Measurements from ENCODE around the gene ASCL4.
"Not testable (repeated sequence)": the region's sequence is repeated elsewhere in the genome, so short reads cannot be mapped to it uniquely, and the experiment has no call there.

Gene ASCL4, protein sequence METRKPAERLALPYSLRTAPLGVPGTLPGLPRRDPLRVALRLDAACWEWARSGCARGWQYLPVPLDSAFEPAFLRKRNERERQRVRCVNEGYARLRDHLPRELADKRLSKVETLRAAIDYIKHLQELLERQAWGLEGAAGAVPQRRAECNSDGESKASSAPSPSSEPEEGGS

DNA sequence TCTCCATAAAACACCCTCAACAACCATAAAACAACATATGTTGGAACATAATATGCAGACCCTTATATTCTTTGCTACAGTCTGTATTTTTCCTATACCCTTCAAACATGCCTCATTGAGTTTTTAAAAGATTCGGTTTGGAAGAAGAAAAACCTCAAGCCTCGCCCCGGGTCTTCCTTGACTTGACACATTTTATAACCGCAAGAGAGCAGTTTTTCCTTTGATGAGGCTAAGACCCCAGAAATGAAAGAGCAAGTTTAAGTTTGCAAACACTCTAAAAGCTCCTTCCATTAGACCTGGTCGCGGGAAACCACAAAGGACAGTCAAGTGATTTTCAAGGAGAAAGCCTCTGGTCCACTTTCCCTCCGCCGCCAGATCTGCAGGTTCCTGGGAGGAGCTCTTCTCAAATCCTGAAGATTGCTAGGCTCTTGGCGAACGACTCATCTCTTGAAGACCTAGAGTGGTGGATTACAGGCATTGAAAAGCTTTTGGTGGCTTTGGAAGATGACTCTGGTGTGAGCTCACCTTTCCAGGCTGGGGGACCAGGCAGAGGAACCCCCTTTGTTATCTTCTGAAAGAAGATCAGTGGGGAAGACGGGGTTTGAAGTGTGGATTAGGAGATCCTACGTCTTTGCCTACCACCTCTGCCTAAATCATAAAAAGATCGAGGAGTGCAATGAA, at the start of gene ASCL4:
Gene ASCL4, plus strand, starts transcription at position 356 of the 681 bp plus-strand sequence. CDS start 515 bp downstream, outside the sequence.
- in situ Hi-C loops (cut with HindIII; ENCODE audit: low sequenced_read_pairs), result no loop called here

DNA sequence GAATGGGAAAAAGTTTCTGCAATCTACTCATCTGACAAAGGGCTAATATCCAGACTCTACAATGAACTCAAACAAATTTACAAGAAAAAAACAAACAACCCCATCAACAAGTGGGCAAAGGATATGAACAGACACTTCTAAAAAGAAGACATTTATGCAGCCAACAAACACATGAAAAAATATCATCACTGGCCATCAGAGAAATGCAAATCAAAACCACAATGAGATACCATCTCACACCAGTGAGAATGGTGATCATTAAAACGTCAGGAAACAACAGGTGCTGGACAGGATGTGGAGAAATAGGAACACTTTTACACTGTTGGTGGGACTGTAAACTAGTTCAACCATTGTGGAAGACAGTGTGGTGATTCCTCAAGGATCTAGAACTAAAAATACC, 47.2 kb upstream of the ASCL4 start:
- in situ Hi-C loops (cut with HindIII; ENCODE audit: low sequenced_read_pairs), result not testable (repeated sequence)

DNA sequence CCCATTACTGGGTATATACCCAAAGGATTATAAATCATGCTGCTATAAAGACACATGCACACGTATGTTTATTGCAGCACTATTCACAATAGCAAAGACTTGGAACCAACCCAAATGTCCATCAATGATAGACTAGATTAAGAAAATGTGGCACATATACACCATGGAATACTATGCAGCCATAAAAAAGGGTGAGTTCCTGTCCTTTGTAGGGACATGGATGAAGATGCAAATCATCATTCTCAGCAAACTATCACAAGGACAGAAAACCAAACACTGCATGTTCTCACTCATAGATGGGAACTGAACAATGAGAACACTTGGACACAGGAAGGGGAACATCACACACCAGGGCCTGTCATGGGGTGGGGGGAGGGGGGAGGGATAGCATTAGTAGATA, 46.8 kb upstream of the ASCL4 start:
- in situ Hi-C loops (cut with HindIII; ENCODE audit: low sequenced_read_pairs), result not testable (repeated sequence)

DNA sequence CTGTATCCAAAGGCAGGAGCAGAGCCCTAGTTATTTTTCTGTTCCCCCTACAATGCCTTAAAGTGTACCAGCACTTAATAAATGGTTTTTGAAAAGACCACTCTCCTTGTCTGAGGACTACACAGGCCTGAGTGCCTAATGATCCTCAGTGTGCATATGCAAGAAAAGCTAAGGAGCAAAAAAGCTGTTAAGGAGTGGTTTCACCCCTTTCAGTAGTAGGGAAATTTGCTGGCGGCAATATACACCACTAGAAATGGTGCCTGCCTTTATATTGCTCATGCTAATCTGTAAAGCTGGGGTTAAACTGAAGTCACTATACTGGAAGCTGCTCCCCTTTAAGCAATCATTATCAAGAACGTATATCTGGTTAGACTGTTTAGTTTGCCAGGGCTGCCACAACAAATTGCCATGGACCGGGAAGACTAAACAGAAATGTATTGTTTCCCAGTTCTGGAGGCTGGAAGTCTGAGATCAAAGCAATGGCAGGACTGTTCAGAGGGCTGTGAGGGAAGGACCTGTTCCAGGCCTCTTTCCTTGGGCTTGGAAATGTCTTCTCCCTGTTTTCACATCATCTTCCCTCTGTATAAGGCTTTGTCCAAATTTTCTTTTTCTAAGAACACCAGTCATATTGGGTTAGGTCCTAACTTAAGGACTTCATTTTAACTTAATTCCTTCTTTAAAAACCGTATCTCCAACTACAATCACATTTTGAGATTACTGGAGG, 43.7 kb upstream of the ASCL4 start:
- in situ Hi-C loops (cut with HindIII; ENCODE audit: low sequenced_read_pairs), result no loop called here

DNA sequence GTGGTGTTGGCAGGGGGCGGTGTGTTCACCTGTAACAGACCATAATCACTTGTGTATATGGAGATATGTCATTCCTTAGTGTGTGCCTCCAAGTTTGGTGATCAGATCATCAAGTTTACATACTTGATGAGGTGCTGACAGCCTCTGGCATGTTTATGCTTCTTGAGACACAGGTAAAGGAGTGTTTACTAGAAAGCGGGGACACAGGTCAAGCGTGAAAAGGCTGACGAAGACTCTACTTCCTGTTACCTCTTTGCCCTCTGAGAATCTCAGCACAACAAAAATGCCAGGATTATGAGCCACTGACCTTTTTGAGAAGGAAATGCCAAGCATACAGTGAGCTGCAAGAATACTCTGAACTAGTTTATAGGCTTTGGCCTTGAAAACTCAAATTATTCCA, 43.1 kb upstream of the ASCL4 start:
- in situ Hi-C loops (cut with HindIII; ENCODE audit: low sequenced_read_pairs), result no loop called here

DNA sequence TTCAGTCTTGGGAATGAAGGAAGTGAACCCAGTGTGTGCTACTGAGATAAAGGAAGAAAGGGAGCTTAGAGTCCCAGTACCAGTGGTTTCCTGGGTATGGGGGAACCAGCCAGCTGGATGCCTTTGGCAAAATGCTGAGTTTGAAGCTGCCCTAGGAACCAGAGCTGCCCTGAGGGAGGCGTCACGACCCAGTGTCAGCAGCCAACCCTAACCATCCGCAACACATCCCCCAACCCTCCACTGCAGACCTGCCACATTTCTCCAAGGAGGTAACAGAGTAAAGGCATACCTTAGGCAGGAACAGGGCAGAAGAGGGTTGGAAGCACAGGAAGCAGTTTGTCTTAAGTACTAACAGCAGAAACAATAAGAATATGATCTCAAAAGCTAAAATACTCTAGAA, 42.1 kb upstream of the ASCL4 start:
- in situ Hi-C loops (cut with HindIII; ENCODE audit: low sequenced_read_pairs), result no loop called here

DNA sequence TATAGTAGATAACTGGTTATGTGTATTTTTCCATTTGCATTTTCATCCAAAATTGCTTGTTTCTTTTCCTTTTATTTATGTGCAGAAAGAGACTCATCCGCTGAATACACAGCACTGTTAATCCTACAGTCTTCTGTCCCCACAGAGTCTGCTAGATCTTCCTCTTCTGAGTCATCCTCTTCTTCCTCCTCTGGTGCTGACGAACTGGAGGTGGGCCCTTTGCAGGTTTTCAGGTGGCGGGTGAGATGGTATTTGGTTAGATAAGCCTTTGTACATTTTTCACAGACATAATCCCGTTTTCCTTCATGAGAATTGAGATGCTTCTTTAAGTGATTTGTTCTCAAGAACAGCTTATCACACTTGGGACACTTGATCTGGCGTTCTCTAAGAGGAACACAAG, 40.4 kb upstream of the ASCL4 start:
- in situ Hi-C loops (cut with HindIII; ENCODE audit: low sequenced_read_pairs), result no loop called here

DNA sequence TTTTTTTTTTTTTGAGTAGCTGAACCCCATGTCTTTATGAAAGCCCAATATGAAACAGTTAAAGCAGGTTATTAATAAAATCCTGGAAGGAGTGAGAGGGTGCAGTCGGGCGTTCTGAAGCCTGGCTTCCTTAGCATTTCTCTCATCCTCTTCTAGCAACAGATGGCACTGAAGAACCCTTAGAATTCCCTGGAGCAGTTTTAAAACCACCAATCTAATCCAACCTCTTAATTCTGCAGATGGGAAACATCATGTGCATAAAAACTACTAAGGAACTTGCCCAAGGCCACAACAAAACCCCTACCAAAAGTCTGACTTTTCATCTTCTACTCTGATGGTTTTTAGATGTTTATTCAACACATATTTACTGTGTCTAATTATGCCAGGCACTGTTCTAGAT, 38.7 kb upstream of the ASCL4 start:
- in situ Hi-C loops (cut with HindIII; ENCODE audit: low sequenced_read_pairs), result no loop called here

DNA sequence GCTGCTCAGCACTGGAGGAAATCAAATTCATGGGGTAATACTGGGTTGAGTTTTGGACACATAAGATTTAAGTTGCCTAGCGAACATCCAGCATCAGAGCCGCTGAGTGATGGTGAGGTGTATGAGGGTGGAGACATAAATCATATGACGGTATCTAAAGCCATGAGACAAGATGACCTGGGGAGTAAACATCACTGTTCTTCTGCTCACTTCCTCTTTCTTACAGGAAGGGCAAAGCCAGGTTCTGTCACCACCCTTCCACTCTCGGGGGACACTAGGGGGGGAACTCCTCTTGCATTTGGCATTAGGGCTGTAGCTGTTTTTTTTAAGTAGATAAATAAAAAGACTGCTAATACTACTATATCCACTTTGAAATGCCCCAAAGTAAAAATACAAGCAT, 37.6 kb upstream of the ASCL4 start:
- in situ Hi-C loops (cut with HindIII; ENCODE audit: low sequenced_read_pairs), result no loop called here

DNA sequence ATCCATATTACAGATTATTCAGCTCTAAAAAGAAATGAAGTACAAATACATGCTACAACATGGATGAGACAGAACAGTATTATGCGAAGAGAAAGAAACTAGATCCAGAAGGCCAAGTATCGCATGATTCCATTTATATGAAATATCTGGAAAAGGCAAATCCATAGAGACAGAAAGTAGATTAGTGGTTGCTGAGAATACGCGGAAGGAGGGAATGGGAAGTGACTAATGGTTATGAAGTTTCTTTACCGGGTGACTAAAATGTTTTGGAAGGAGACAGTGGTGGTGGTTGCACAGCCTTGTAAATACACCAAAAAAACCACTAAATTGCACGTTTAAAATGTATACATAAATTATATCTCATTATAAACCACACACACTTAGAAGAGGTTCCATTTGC, 26.0 kb upstream of the ASCL4 start:
- in situ Hi-C loops (cut with HindIII; ENCODE audit: low sequenced_read_pairs), result loop anchor here (10.0 kb wide), 1 partner anchor 64 kb away; the partner anchor contains the start of gene PWP1

DNA sequence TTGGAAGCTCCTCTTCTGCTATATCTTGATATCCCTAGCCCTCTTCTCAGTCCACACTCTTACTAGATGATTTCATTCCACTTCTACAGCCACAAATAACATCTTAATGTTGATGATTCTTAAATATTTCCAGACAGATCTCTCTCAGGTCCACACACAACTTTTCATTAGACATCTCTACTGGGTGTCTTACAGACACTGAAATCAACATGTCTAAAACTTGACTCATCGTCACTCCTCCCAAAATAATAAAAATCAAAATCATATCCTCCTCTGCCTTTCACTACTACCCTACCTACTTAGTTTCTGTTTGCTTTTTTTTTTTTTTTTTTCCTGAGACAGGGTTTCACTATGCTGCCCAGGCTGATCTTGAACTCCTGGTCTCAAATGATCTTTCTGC, 25.4 kb upstream of the ASCL4 start:
- in situ Hi-C loops (cut with HindIII; ENCODE audit: low sequenced_read_pairs), result loop anchor here (10.0 kb wide), 1 partner anchor 64 kb away; the partner anchor contains the start of gene PWP1

DNA sequence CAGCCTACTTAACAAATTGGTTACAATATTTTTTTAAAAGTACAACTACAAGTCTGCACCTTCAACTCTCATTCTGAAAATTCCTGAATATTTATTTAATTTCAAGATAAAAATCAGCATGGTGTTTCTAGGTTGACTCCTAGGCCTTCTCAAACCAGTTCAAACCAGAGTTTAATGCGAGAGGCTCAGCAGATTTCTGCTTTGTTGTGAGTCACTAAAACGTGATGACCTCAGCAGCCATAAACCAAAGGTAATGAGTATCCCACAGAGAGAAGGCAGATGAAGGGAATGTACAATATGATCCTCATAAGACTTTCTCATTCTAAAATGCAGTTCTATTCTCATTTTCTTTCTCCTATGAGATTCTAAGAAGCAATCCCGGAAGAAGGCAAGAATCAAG, 15.1 kb upstream of the ASCL4 start:
- in situ Hi-C loops (cut with HindIII; ENCODE audit: low sequenced_read_pairs), result no loop called here

DNA sequence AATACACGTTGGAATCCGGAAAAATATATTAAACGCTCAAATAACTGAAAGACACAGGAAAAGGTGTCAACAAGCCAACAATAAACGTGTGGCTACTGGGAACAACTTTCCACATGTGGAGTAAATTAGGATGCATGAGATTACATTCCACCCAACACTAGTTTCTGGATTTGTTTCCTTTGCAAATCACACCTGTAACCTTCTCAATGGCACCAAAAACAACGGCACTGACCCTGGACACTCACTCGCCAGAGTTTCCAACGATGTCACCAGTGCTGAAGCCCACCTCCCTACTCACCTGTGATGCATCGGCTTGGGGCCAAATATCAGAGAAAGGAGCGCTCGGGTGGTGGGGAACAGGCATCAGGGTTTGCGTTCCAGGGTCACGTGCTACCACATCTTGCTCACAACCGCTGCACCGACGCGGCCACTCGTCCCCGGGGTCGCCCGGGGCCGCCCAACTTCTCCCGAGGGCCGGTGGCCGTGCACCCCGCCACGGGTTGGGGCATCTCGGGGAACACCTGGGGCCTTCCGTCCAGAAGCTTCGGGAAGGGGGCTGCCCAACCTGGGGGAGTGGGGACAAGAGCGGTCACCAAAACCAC, 14.2 kb upstream of the ASCL4 start:
- in situ Hi-C loops (cut with HindIII; ENCODE audit: low sequenced_read_pairs), result no loop called here

DNA sequence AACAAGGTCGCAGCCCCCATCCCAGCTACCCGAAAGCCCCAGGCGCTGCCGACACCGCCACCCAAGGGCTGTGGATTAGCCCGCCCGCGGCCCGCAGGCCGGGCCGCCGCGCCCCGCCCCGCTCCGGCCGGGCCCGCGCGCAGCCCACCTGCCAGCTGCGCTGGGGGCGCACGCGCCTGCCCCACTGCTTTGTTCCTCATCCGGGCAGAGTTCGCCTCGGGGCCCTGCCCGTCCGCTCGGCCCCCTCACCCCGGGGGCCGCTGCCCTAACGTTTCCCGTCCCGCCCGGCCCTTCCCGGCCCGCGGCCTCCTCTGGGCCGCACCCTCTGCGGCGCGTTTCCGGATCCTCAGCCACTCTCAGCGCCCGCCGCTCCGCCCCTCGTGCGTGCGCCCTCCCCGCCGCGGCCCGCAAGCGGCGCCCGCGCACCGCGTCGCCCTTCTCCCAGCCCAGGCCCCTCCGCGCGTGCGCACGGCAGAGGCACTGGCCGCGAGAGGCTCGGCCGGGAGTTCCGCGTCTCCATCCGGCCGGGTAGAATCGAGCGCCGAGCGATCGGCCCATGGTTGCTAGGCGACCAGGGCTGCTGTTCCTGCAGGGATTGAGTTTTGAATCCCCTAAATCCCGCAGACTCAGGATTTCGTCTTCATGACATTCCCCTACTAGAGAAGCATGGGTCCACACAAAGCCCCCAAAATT, 13.5 kb upstream of the ASCL4 start, which contains the start of gene PRDM4:
Gene PRDM4, minus strand, starts transcription at position 329 of the 693 bp plus-strand sequence. CDS start 622 bp downstream, outside the sequence.
- in situ Hi-C loops (cut with HindIII; ENCODE audit: low sequenced_read_pairs), result no loop called here

DNA sequence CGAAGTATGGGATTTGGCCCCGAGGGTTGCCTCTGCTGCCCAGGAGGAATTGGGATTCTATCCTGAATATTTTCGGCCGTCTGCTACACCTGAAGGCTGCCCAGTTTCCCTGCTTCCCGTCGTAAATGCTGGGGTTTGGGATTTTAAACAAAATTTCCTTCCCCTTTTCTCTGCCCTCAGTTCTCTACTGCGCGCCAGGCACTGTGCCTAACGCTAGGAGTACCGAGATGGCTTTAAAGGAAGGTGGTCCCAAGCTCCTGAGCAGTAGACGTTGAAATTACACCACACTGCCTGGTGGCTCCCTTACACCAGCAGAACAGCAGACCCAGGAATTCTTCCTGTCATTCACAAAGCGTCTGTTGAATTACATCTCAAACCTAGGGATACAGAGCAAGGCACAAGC, 13.0 kb upstream of the ASCL4 start:
- in situ Hi-C loops (cut with HindIII; ENCODE audit: low sequenced_read_pairs), result no loop called here

DNA sequence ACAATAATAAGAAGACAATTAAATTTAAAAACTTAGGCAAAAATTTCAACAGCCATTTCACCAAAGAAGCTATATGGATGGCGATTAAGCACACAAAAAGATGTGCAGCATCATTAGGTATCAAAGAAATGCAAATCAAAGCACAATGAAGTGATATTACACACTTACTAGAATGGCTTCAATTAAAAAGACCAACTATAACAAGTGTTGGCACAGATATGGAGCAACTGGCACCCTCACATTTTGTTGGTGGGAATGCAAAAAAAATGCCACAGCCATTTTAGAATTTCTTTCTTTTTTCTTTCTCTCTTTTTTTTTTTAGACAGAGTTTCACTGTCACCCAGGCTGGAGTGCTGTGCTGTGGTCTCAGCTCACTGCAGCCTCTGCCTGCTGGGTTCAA, 11.6 kb upstream of the ASCL4 start:
- in situ Hi-C loops (cut with HindIII; ENCODE audit: low sequenced_read_pairs), result no loop called here

DNA sequence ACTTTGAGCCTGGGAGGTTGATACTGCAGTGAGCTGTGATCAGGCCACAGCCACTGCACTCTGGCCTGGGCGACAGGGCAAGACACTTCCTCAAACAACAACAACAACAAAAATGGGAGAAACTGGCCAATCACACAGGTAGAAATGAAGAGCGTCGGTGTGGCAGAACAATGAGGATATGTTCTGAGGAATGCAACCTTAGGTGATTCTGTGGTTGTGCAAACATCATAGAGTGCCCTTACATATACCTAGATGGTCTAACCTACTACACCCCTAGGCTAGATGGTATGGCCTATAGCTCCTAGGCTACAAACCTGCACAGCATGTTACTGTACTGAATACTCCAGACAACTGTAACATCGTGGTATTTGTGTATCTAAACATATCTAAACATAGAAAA, 9.9 kb upstream of the ASCL4 start:
- in situ Hi-C loops (cut with HindIII; ENCODE audit: low sequenced_read_pairs), result no loop called here

DNA sequence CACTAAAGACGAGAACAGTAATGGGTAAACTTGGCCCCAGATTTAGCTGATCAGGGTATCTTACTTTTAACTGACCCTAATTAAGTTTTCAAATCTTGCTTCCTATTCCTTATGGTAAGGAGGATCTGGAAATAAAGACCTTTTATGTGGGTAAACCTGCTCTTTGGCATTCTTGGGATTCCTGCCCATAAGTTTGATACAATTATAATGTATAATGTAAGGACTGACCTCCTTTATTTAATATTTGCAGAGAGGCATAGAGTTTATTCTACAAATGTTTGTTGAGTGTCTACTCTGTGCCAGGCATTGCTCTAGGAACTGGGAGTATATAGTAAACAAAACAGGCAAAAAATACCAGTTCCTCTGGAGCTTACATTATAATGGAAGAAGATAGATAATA, 9.2 kb upstream of the ASCL4 start:
- in situ Hi-C loops (cut with HindIII; ENCODE audit: low sequenced_read_pairs), result no loop called here

DNA sequence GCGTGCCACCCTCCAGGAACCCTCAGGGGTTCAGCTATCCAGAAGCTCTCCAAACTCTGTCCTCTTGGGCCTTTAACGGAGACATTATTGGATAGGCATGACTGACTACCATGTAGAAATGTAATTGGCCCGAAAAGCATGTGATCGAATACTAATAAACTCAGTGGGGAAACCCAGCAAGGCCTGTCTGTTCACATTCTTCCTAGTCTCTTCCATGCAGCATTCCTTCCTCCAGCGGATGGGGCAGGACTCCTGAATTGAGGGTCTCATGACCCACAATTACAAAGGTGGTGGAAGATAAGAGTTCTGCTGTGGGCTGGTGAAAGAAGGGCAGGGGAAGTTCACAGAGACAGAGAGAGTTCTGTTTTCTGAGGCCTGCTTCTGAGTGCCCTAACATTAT, 7.0 kb upstream of the ASCL4 start:
- in situ Hi-C loops (cut with HindIII; ENCODE audit: low sequenced_read_pairs), result no loop called here

DNA sequence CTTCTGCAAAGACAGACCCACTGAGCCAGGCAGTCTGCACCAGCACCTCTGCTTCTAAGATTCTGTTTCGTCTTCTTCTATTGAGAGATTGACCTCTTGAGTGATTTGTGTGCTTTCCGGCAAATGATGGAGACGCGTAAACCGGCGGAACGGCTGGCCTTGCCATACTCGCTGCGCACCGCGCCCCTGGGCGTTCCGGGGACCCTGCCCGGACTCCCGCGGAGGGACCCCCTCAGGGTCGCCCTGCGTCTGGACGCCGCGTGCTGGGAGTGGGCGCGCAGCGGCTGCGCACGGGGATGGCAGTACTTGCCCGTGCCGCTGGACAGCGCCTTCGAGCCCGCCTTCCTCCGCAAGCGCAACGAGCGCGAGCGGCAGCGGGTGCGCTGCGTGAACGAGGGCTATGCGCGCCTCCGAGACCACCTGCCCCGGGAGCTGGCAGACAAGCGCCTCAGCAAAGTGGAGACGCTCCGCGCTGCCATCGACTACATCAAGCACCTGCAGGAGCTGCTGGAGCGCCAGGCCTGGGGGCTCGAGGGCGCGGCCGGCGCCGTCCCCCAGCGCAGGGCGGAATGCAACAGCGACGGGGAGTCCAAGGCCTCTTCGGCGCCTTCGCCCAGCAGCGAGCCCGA, 703 bp downstream of the ASCL4 start:
- in situ Hi-C loops (cut with HindIII; ENCODE audit: low sequenced_read_pairs), result no loop called here

DNA sequence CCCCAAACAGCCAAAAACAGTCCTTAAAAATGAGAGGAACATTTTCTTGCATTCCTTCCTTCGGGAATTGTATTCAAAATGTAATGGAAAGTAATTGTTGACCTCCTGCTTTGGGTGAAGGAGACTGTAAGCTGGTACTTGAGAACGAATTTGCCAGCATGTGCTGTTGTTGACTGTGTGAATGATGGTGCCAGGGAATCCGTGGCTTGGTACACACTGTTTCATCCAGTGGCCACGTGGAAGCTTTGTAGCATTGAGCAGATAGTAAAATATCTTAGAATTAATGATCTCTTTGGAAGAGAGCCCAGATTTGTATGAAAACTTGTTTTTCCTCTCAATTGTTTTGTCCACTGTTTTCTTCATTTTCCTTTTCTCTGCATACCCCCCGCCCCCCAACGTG, 1.7 kb downstream of the ASCL4 start:
- in situ Hi-C loops (cut with HindIII; ENCODE audit: low sequenced_read_pairs), result no loop called here
